GM12878 (cell line): ENCODE data around the gene WNT7A. TPM values are rescaled to one million over a fixed set of nuclear protein-coding genes. Genes with fewer than 3 reads are reported as not detected.

Source experiments
- BRCA1 ChIP-seq: IDR thresholded peaks from 2 replicates; pipeline ENCODE4 v1.6.1; 2011; ENCODE audit warnings: low read depth, low read length, improper control_type of control experiment
- CTCF ChIP-seq, 3 experiments: IDR thresholded peaks in 2 of 3; conservative IDR thresholded peaks in 1 of 3; 2 replicates each; pipeline ENCODE4 v1.5.1; 2011; ENCODE audit warnings: low read depth in 3 of 3, low read length in 3 of 3, mild to moderate bottlenecking in 3 of 3, control low read depth in 2 of 3, moderate library complexity in 2 of 3, inconsistent platforms in 1 of 3, mixed read lengths in 1 of 3; ENCODE audit not compliant: control insufficient read depth in 2 of 3, insufficient read depth in 1 of 3; ENCODE audit errors: extremely low read depth in 1 of 3
- CUX1 ChIP-seq: IDR thresholded peaks from 2 replicates; pipeline ENCODE4 v1.6.1; 2012; ENCODE audit warnings: improper control_type of control experiment, low read depth, low read length; ENCODE audit not compliant: insufficient replicate concordance
- HCFC1 ChIP-seq: fragments of 150-350 bp; IDR thresholded peaks from 2 replicates; pipeline ENCODE4 v1.6.1; 2014; ENCODE audit warnings: low read length
- NFYA ChIP-seq: IDR thresholded peaks from 2 replicates; pipeline ENCODE4 v1.6.1; 2011; ENCODE audit warnings: low read depth, mild to moderate bottlenecking, low read length, improper control_type of control experiment, borderline replicate concordance
- polyA plus RNA-seq, 11 experiments: library from polyadenylated mRNA; depleted of rRNA in 4 of 11; unstranded in 6 of 11; stranded (reverse) in 5 of 11; fragments of >200 nt; fragmentation: Nextera tagmentation in 4 of 11; fragmentation: Illumina TruSeq in 1 of 11; extraction: Ambion mirVana in 4 of 11; extraction: Trizol in 1 of 11; gene quantifications; 1 replicate in 1 of 11; 2 replicates in 10 of 11; pipeline versions ENCODE4 v1.2.1 to v1.2.3, GENCODE V29; 2011 to 2016; ENCODE audit warnings: inconsistent platforms in 2 of 11, missing spikeins in 2 of 11, low read depth in 1 of 11
- total RNA-seq, 4 experiments: library from RNA; depleted of rRNA in 3 of 4; stranded (reverse); fragments of >200 nt in 3 of 4; fragmentation: Illumina TruSeq in 1 of 4; extraction: Trizol in 1 of 4; gene quantifications; 2 replicates each; pipeline versions ENCODE4 v1.2.1 to v1.2.3, GENCODE V29; 2013 to 2021

The WNT7A gene
- total and polyA plus RNA-seq, 10 of the 15 experiments (the other 5 are each of a cell fraction or from before 2014, with no cell fraction given): 0.08 TPM; not detected in 9

- TF ChIP-seq NFYA (no peak), CTCF (IDR thresholded peaks at IDR 0.05 in 2 of 3, conservative IDR thresholded peaks at IDR 0.05 in 1 of 3; ENCODE audit: control insufficient read depth in 2 of 3, extremely low read depth in 1 of 3, insufficient read depth in 1 of 3, low read depth in 3 of 3, low read length in 3 of 3) (no peak), HCFC1 (no peak), BRCA1 (no peak), CUX1 (no peak)
Observed at GRCh38 chr3:13869761-13870343, 10.0 kb downstream of the WNT7A start (continued).
